GM12875 (cell line): Measurements from ENCODE around the gene MAEL.

Experiments used
- H3K4me3 ChIP-seq: one replicate; pipeline ENCODE4 v1.5.1; 2011; ENCODE audit warnings: low read depth, low read length, control low read depth
- CTCF ChIP-seq: IDR thresholded peaks from 2 replicates; pipeline ENCODE4 v1.5.1; 2011; ENCODE audit warnings: low read depth, mild to moderate bottlenecking, control low read depth, inconsistent platforms, low read length, moderate library complexity, borderline replicate concordance; ENCODE audit not compliant: insufficient read depth

Gene MAEL

GRCh38 chr1:166952002-166952746, 36.9 kb upstream of the MAEL start:
- no peak for TF ChIP-seq CTCF

GRCh38 chr1:166953491-166953890, 35.6 kb upstream of the MAEL start:
- H3K4me3 ChIP-seq, result no peak overlapping the region
- TF ChIP-seq CTCF, result no peak

More at GRCh38 chr1:166952002-166952746, 36.9 kb upstream of the MAEL start:
- H3K4me3 ChIP-seq, result no peak overlapping the region

GRCh38 chr1:166956057-166956850, 32.8 kb upstream of the MAEL start:
- no peak for TF ChIP-seq CTCF
- H3K4me3 ChIP-seq, result no peak overlapping the region

- no peak overlapping the region for H3K4me3 ChIP-seq
- TF ChIP-seq CTCF, result no peak
These were observed 32.2 kb upstream of the MAEL start for GRCh38 chr1:166956872-166957271.

GRCh38 chr1:166960858-166961474, 28.1 kb upstream of the MAEL start:
- H3K4me3 ChIP-seq, result no peak overlapping the region
- TF ChIP-seq CTCF, result no peak

- no peak for TF ChIP-seq CTCF
- H3K4me3 ChIP-seq, result no peak overlapping the region
These were observed 19.9 kb upstream of the MAEL start for GRCh38 chr1:166969074-166969677.

- TF ChIP-seq CTCF, result no peak
- H3K4me3 ChIP-seq, result no peak overlapping the region
These were observed 17.8 kb upstream of the MAEL start for GRCh38 chr1:166971252-166971651.
